Gastroesophageal sphincter (tissue), 3 donors: ENCODE measurements around the gene NOL8.

ENCODE experiments used
- EP300 ChIP-seq: sonication (generic); formaldehyde crosslinking; IDR thresholded peaks from one replicate; pipeline ENCODE4 v1.6.1; 2017; ENCODE audit warnings: antibody characterized with exemption, mild to moderate bottlenecking
- POLR2A ChIP-seq, 2 donors: fragments of 450-650 bp; IDR thresholded peaks; one replicate each; pipeline ENCODE4 v1.6.1; 2017; ENCODE audit warnings: antibody characterized with exemption in 2 of 2, mild to moderate bottlenecking in 2 of 2, moderate library complexity in 1 of 2
- POLR2AphosphoS5 ChIP-seq: sonication (generic); formaldehyde crosslinking; IDR thresholded peaks from one replicate; pipeline ENCODE4 v1.6.1; 2017; ENCODE audit warnings: antibody characterized with exemption
- TF ChIP-seq, protein P1 (sequence below), 4 experiments: fragments of 200-600 bp in 2 of 4; fragments of 450-650 bp in 2 of 4; sonication (generic) in 1 of 4; IDR thresholded peaks; one replicate each; pipeline ENCODE4 v1.5.1; 2017 to 2019; ENCODE audit warnings: antibody characterized with exemption in 4 of 4, mild to moderate bottlenecking in 2 of 4, moderate library complexity in 2 of 4

DNA sequence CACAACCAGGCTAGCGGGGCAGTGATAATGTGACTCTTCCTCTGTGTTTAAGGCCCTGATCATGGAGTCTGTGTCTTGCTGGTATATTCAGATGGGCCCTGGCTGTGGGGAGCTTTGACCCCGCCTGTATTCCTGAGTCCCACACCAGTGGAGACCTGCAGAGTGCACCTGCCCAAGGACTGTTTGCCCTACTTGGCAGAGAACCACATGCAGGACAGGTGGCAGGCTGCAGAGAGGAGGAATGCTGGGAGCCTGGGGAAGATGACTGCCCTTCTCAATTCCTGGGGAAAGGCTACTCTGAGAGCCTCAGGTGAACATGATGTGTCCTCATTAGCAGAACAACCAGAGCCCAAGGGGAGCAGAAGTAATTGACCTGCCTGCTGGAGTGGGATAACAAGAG lies 67.8 kb downstream of the NOL8 start:
- TF ChIP-seq, protein P1, sequence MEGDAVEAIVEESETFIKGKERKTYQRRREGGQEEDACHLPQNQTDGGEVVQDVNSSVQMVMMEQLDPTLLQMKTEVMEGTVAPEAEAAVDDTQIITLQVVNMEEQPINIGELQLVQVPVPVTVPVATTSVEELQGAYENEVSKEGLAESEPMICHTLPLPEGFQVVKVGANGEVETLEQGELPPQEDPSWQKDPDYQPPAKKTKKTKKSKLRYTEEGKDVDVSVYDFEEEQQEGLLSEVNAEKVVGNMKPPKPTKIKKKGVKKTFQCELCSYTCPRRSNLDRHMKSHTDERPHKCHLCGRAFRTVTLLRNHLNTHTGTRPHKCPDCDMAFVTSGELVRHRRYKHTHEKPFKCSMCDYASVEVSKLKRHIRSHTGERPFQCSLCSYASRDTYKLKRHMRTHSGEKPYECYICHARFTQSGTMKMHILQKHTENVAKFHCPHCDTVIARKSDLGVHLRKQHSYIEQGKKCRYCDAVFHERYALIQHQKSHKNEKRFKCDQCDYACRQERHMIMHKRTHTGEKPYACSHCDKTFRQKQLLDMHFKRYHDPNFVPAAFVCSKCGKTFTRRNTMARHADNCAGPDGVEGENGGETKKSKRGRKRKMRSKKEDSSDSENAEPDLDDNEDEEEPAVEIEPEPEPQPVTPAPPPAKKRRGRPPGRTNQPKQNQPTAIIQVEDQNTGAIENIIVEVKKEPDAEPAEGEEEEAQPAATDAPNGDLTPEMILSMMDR (IDR thresholded peaks at IDR 0.05): no peak
- TF ChIP-seq POLR2A (IDR thresholded peaks at IDR 0.05) (no peak), POLR2AphosphoS5 (no peak), EP300 (no peak)
